HCT116 (cell line): ENCODE measurements around the gene RBM38. TPM values are rescaled to one million over a fixed set of nuclear protein-coding genes. Genes with fewer than 3 reads are reported as not detected.

Experiments used
- ATAC-seq: fragments of 200-7000 bp; cut with Tn5 transposase; 2 replicates; pipeline ENCODE4 v1.9.1; 2020; ENCODE audit warnings: mild to moderate bottlenecking, moderate library complexity
- BruUV-seq: library from RNA; stranded (reverse); fragments of 400-500 nt; replicated peaks from 2 replicates; lab custom pipeline; 2021; lab: Mats Ljungman, UMichigan
- CTCF ChIA-PET: fragments of 300-600 bp; sonication (Branson Sonifier 250); formaldehyde crosslinking; loops from one replicate; lab custom pipeline; 2021; ENCODE audit warnings: antibody characterized with exemption; lab: Charles Lee
- POLR2A ChIA-PET: fragments of 300-600, 350-600 bp; sonication (Branson Sonifier 250); formaldehyde crosslinking; loops from one replicate; lab custom pipeline; 2021; ENCODE audit warnings: antibody characterized with exemption; lab: Charles Lee
- RAD21 ChIA-PET, 2 experiments: fragments of 300-600 bp; sonication (Branson Sonifier 250); formaldehyde crosslinking; loops; one replicate each; lab custom pipeline; 2023; ENCODE audit warnings: low total read pairs in 2 of 2; ENCODE audit not compliant: uncharacterized antibody in 2 of 2, unreplicated experiment in 2 of 2, low non-redundant PET in 1 of 2; lab: Charles Lee
- DNase-seq: peaks from one replicate; pipeline ENCODE4 v3.0.0-alpha.2; 2010; ENCODE audit warnings: low read depth, low spot score
- H2AFZ ChIP-seq: fragments of 200-600 bp; shearing (Covaris generic), sonication (generic); 2 replicates; pipeline ENCODE4 v1.6.1; 2017; ENCODE audit warnings: low read depth, mixed run types, mixed read lengths, antibody characterized with exemption, low read length; ENCODE audit not compliant: poor library complexity, severe bottlenecking
- H3K27ac ChIP-seq: 2 replicates; pipeline ENCODE4 v1.5.1; 2012; ENCODE audit warnings: low read depth, low read length
- H3K27me3 ChIP-seq: fragments of 200-600 bp; sonication (generic); 2 replicates; pipeline ENCODE4 v1.6.1; 2016; ENCODE audit warnings: mixed run types, low read length, mixed read lengths; ENCODE audit not compliant: insufficient read depth
- H3K36me3 ChIP-seq, 2 experiments: fragments of 200-500 bp in 1 of 2; fragments of 200-600 bp in 1 of 2; sonication (Bioruptor generic) in 1 of 2; sonication (generic) in 1 of 2; 2 replicates each; pipeline versions ENCODE4 v1.5.1 to v1.6.1; 2014 to 2016; ENCODE audit warnings: low read length in 2 of 2, inconsistent platforms in 1 of 2, mixed read lengths in 1 of 2, mixed run types in 1 of 2; ENCODE audit not compliant: insufficient read depth in 2 of 2, control insufficient read depth in 1 of 2
- H3K4me1 ChIP-seq, 2 experiments: fragments of 200-600 bp in 1 of 2; sonication (generic) in 1 of 2; 2 replicates each; pipeline versions ENCODE4 v1.5.1 to v1.6.1; 2012 to 2017; ENCODE audit warnings: low read length in 2 of 2, inconsistent platforms in 1 of 2, mild to moderate bottlenecking in 1 of 2, mixed read lengths in 1 of 2, mixed run types in 1 of 2, moderate library complexity in 1 of 2; ENCODE audit not compliant: insufficient read depth in 2 of 2, control insufficient read depth in 1 of 2
- H3K4me2 ChIP-seq: fragments of 200-600 bp; sonication (generic); 2 replicates; pipeline ENCODE4 v1.6.1; 2017; ENCODE audit warnings: mixed run types, low read length, mixed read lengths
- H3K4me3 ChIP-seq, 2 experiments: fragments of 200-600 bp in 1 of 2; sonication (generic) in 1 of 2; replicated peaks in 1 of 2; 2 replicates each; pipeline ENCODE4 v1.5.1; 2011 to 2016; ENCODE audit warnings: low read length in 2 of 2, control low read depth in 1 of 2, low read depth in 1 of 2, mild to moderate bottlenecking in 1 of 2, mixed read lengths in 1 of 2, mixed run types in 1 of 2
- H3K79me2 ChIP-seq: fragments of 200-600 bp; sonication (generic); 2 replicates; pipeline ENCODE4 v1.6.1; 2017; ENCODE audit warnings: mild to moderate bottlenecking, mixed run types, low read length, moderate library complexity, mixed read lengths; ENCODE audit not compliant: insufficient read depth
- H3K9ac ChIP-seq: fragments of 200-600 bp; sonication (generic); 2 replicates; pipeline ENCODE4 v1.6.1; 2016; ENCODE audit warnings: low read length, mixed read lengths
- H3K9me2 ChIP-seq: fragments of 200-600 bp; sonication (generic), shearing (Covaris generic); 2 replicates; pipeline ENCODE4 v1.6.1; 2017; ENCODE audit warnings: mixed run types, mild to moderate bottlenecking, moderate library complexity; ENCODE audit not compliant: insufficient read depth
- H3K9me3 ChIP-seq, 2 experiments: fragments of 200-500 bp in 1 of 2; fragments of 200-600 bp in 1 of 2; sonication (Bioruptor generic) in 1 of 2; sonication (generic) in 1 of 2; 2 replicates each; pipeline ENCODE4 v1.6.1; 2014 to 2017; ENCODE audit warnings: low read length in 2 of 2, mixed read lengths in 2 of 2, inconsistent platforms in 1 of 2, low read depth in 1 of 2, mild to moderate bottlenecking in 1 of 2, mixed run types in 1 of 2, moderate library complexity in 1 of 2; ENCODE audit not compliant: control insufficient read depth in 1 of 2, insufficient read depth in 1 of 2
- H4K20me1 ChIP-seq: fragments of 200-600 bp; sonication (generic), shearing (Covaris generic); 2 replicates; pipeline ENCODE4 v1.6.1; 2017; ENCODE audit warnings: mixed run types, mild to moderate bottlenecking, moderate library complexity; ENCODE audit not compliant: insufficient read depth
- ATF3 ChIP-seq: IDR thresholded peaks from 2 replicates; pipeline ENCODE4 v1.6.1; 2012
- CBX3 ChIP-seq: IDR thresholded peaks from 2 replicates; pipeline ENCODE4 v1.6.1; 2012; ENCODE audit warnings: low read depth
- EGR1 ChIP-seq: IDR thresholded peaks from 2 replicates; pipeline ENCODE4 v1.6.1; 2012; ENCODE audit warnings: low read depth
- ELF1 ChIP-seq: IDR thresholded peaks from 2 replicates; pipeline ENCODE4 v1.6.1; 2012; ENCODE audit warnings: low read depth, borderline replicate concordance
- EZH2phosphoT487 ChIP-seq: fragments of 200-600 bp; IDR thresholded peaks from 2 replicates; pipeline ENCODE4 v1.6.1; 2018; ENCODE audit warnings: antibody characterized with exemption, borderline replicate concordance
- POLR2A ChIP-seq: IDR thresholded peaks from 2 replicates; pipeline ENCODE4 v1.7.0; 2011; ENCODE audit warnings: borderline replicate concordance; ENCODE audit not compliant: insufficient read depth, insufficient read length; ENCODE audit errors: extremely low read depth
- REST ChIP-seq: IDR thresholded peaks from 2 replicates; pipeline ENCODE4 v1.6.1; 2012; ENCODE audit warnings: low read depth
- SIN3A ChIP-seq: IDR thresholded peaks from 2 replicates; pipeline ENCODE4 v1.6.1; 2012; ENCODE audit warnings: low read depth
- SRF ChIP-seq: IDR thresholded peaks from 2 replicates; pipeline ENCODE4 v1.6.1; 2012; ENCODE audit warnings: low read depth
- intact Hi-C: fragments of 100-400 bp; cut with micrococcal nuclease; formaldehyde crosslinking; loops from 2 replicates; pipeline ENCODE4 v1.10.0; 2022
- total RNA-seq: library from RNA; stranded (reverse); gene quantifications from one replicate; pipeline ENCODE4 v1.2.1, GENCODE V29; 2021; ENCODE audit not compliant: unreplicated experiment
- TF ChIP-seq, protein P1 (sequence below): IDR thresholded peaks from 2 replicates; pipeline ENCODE4 v1.6.1; 2012

RBM38 gene
- total RNA-seq, 1 experiment from 2014 or later = 36.2 TPM

DNA sequence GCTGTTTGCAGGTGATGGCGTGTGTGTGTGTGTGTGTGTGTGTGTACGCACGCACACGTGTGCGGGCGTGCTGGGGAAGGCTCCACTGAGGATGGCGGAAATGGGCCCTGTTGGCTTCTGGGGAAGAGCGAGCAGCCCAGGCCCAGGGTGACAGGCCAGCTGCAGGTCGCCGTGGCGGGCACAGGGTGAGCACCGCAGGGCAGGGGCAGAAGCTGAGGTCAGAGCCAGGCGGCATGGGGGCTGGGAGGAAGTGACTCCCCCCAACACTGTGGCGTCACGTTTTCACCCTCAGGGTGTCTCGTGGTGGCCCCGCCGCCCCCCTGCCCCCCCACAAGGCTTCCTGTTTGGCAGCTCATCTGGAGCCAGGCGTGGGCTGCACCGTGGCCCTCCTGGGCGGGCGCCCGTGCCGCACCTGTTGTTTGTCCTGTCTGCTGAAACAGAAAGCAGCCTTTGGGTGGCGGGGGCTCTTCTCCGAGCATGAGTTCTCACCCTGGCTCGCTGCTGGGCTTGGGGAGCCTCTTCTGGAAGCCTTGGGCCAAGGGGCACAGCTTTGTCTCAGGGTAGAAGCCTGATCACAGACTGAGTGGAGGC, 7.1 kb downstream of the RBM38 start:
- Histone ChIP-seq H3K4me2 (no peak overlapping the region), H2AFZ (no peak overlapping the region), H3K79me2 (peaks cover 68% of the 10 kb centered on the region; the same call in 1 of the 2 replicates), H3K4me3 (no peak overlapping the region), H3K27me3 (no peaks in the 10 kb centered on the region), H3K4me1 (no peaks in the 10 kb centered on the region), H4K20me1 (no peaks in the 10 kb centered on the region), H3K27ac (no peak overlapping the region), H3K36me3 (peaks cover 11 to 34% of the 10 kb centered on the region in 2 experiments; a peak in 3 of 4 replicates), H3K9me3 (no peaks in the 10 kb centered on the region), H3K9me2 (no peaks in the 10 kb centered on the region), H3K9ac (no peak overlapping the region)
- intact Hi-C loops = no loop called here
- BruUV-seq = no TSS peak
- RAD21 ChIA-PET = no interaction called here
- no peak for TF ChIP-seq EGR1
- TF ChIP-seq EZH2phosphoT487 = no peak
- TF ChIP-seq ELF1 = no peak
- no peak for TF ChIP-seq POLR2A
- no peak for TF ChIP-seq SIN3A
- no peak for TF ChIP-seq ATF3
- TF ChIP-seq, protein P1, sequence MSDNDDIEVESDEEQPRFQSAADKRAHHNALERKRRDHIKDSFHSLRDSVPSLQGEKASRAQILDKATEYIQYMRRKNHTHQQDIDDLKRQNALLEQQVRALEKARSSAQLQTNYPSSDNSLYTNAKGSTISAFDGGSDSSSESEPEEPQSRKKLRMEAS = no peak
- no peak for TF ChIP-seq CBX3
- TF ChIP-seq SRF = no peak
- TF ChIP-seq REST = no peak
- ATAC-seq (no peak), DNase-seq (no peak)
- CTCF ChIA-PET = no interaction called here
- POLR2A ChIA-PET = no interaction called here
